Fibroblast of lung (primary cell): ENCODE measurements around the gene EYS.

Experiments used
- CTCF ChIP-seq, 2 donors: IDR thresholded peaks in 1 of 2; conservative IDR thresholded peaks in 1 of 2; 1 replicate in 1 of 2; 2 replicates in 1 of 2; pipeline ENCODE4 v1.5.1; 2011 to 2012; ENCODE audit warnings: low read length in 2 of 2, control low read depth in 1 of 2, inconsistent platforms in 1 of 2, low read depth in 1 of 2, mild to moderate bottlenecking in 1 of 2
- EZH2 ChIP-seq: IDR thresholded peaks from 2 replicates; pipeline ENCODE4 v1.5.1; 2012; ENCODE audit warnings: low read length, control low read depth, mild to moderate bottlenecking; ENCODE audit errors: missing control alignments

GRCh38 chr6:64214373-64214772 lies 1492.7 kb downstream of the EYS start:
- no peak for TF ChIP-seq EZH2
- TF ChIP-seq CTCF (conservative IDR thresholded peaks at IDR 0.05 in 1 of 2, IDR thresholded peaks at IDR 0.05 in 1 of 2; ENCODE audit: low read depth in 1 of 2, low read length in 2 of 2): no peak
